SKM-1 treated with dmso at 0.1 percent for 144 hours (cell line): Measurements from ENCODE around the gene METTL13.

ENCODE experiments used
- DNase-seq: peaks from one replicate; lab custom pipeline; 2025; ENCODE audit not compliant: unreplicated experiment; lab: John Stamatoyannopoulos, UW

The METTL13 gene

GRCh38 chr1:171800851-171801250 is 19.4 kb downstream of the METTL13 start:
- no peak for DNase-seq

- peak; percentile 56 for DNase-seq
Observed at GRCh38 chr1:171801487-171801891, 20.0 kb downstream of the METTL13 start.

GRCh38 chr1:171802207-171802606 is 20.7 kb downstream of the METTL13 start:
- no peak for DNase-seq

GRCh38 chr1:171803045-171803444 is 21.6 kb downstream of the METTL13 start:
- DNase-seq, result peak; percentile 1

GRCh38 chr1:171803461-171804022 is 22.1 kb downstream of the METTL13 start:
- no peak for DNase-seq

- DNase-seq, result no peak
Observed at GRCh38 chr1:171805395-171806115, 24.1 kb downstream of the METTL13 start.

- DNase-seq, result peak; percentile 24
Observed at GRCh38 chr1:171807556-171807955, 26.1 kb downstream of the METTL13 start.

- no peak for DNase-seq
Observed at GRCh38 chr1:171809834-171810233, 28.4 kb downstream of the METTL13 start.

- no peak for DNase-seq
Observed at GRCh38 chr1:171811672-171812071, 30.2 kb downstream of the METTL13 start.

- DNase-seq, result no peak
Observed at GRCh38 chr1:171814692-171815091, 33.2 kb downstream of the METTL13 start.

GRCh38 chr1:171816300-171816901 is 34.9 kb downstream of the METTL13 start:
- no peak for DNase-seq

GRCh38 chr1:171817511-171818265 is 36.2 kb downstream of the METTL13 start:
- DNase-seq, result no peak

- no peak for DNase-seq
Observed at GRCh38 chr1:171819946-171820345, 38.5 kb downstream of the METTL13 start.

- no peak for DNase-seq
Observed at GRCh38 chr1:171826973-171827372, 45.5 kb downstream of the METTL13 start.

GRCh38 chr1:171828794-171829193 is 47.3 kb downstream of the METTL13 start:
- no peak for DNase-seq

- DNase-seq, result no peak
Observed at GRCh38 chr1:171833091-171833825, 51.8 kb downstream of the METTL13 start.

- DNase-seq, result no peak
Observed at GRCh38 chr1:171834821-171835220, 53.4 kb downstream of the METTL13 start.

GRCh38 chr1:171835891-171836290 is 54.4 kb downstream of the METTL13 start:
- DNase-seq, result no peak

- peak; percentile 58 for DNase-seq
Observed at GRCh38 chr1:171841050-171841910, 59.8 kb downstream of the METTL13 start, which contains the start of gene DNM3. Gene DNM3, plus strand, starts transcription at chr1:171841498. Its CDS starts 159 bp downstream, at chr1:171841657.
